A549 (cell line): ENCODE results near the gene ZNF618. TPM values are rescaled to one million over a fixed set of nuclear protein-coding genes. Genes with fewer than 3 reads are reported as not detected.
A peak's percentile ranks its signal among the peaks of the same experiment; 100 is the strongest.

Experiments
- ATAC-seq, 2 experiments: fragments of 200-7000 bp in 1 of 2; fragments of >200 bp in 1 of 2; cut with Nextera tagmentation in 1 of 2; cut with Tn5 transposase in 1 of 2; 3 replicates each; pipeline versions ENCODE4 v1.8.0 to v1.9.1; 2018 to 2020; ENCODE audit warnings: mild to moderate bottlenecking in 1 of 2, moderate library complexity in 1 of 2
- CTCF ChIA-PET: fragments of 300-600 bp; sonication (Branson Sonifier 250); formaldehyde crosslinking; extraction: SDS; loops from one replicate; lab custom pipeline; 2021; ENCODE audit warnings: antibody characterized with exemption, inconsistent platforms; lab: Yijun Ruan, JAX
- POLR2A ChIA-PET: fragments of 350-600 bp; formaldehyde crosslinking; extraction: SDS; loops from one replicate; lab custom pipeline; 2021; ENCODE audit warnings: antibody characterized with exemption, inconsistent platforms; lab: Yijun Ruan, JAX
- DNase-seq, 2 experiments: peaks; one replicate each; pipeline versions ENCODE4 v3.0.0 to v3.0.0-alpha.2; 2011 to 2016; ENCODE audit warnings: low read depth in 1 of 2, low spot score in 1 of 2
- FAIRE-seq: peaks from 2 replicates; lab custom pipeline; 2011; peaks lifted over from hg19 to GRCh38; lab: Jason Lieb, UNC
- H3K27ac ChIP-seq, 2 experiments: fragments of >200 bp; sonication (Bioruptor Twin); formaldehyde crosslinking; 3 replicates each; pipeline ENCODE4 v1.5.1; 2016 to 2017
- H3K4me1 ChIP-seq: fragments of >200 bp; sonication (Bioruptor Twin); formaldehyde crosslinking; 3 replicates; pipeline ENCODE4 v1.6.1; 2016
- H3K4me2 ChIP-seq: fragments of >200 bp; sonication (Bioruptor Twin); formaldehyde crosslinking; 3 replicates; pipeline ENCODE4 v1.6.1; 2016
- H3K4me3 ChIP-seq: fragments of >200 bp; sonication (Bioruptor Twin); formaldehyde crosslinking; 3 replicates; pipeline ENCODE4 v1.5.1; 2016
- H3K9me3 ChIP-seq: fragments of >200 bp; sonication (Bioruptor Twin); formaldehyde crosslinking; 3 replicates; pipeline ENCODE4 v1.6.1; 2016
- CBX2 ChIP-seq: fragments of 200-600 bp; sonication (generic); IDR thresholded peaks from 2 replicates; pipeline ENCODE4 v1.6.1; 2016; ENCODE audit warnings: low read depth, mild to moderate bottlenecking, borderline replicate concordance
- CEBPB ChIP-seq, 2 experiments: fragments of >200 bp in 1 of 2; sonication (Bioruptor Twin) in 1 of 2; formaldehyde crosslinking in 1 of 2; IDR thresholded peaks; 2 replicates each; pipeline ENCODE4 v1.6.1; 2012 to 2016
- CHD2 ChIP-seq: fragments of 150-350 bp; IDR thresholded peaks from 2 replicates; pipeline ENCODE4 v1.6.1; 2014; ENCODE audit warnings: low read length; ENCODE audit not compliant: partially characterized antibody
- EHMT2 ChIP-seq: fragments of 200-600 bp; sonication (generic); IDR thresholded peaks from 2 replicates; pipeline ENCODE4 v1.6.1; 2016; ENCODE audit warnings: antibody characterized with exemption, low read depth, mild to moderate bottlenecking, moderate library complexity
- ESRRA ChIP-seq: fragments of 150-350 bp; IDR thresholded peaks from 2 replicates; pipeline ENCODE4 v1.6.1; 2014; ENCODE audit warnings: mild to moderate bottlenecking, low read length, borderline replicate concordance
- FOSL2 ChIP-seq, 2 experiments: fragments of 450-650 bp in 1 of 2; fragments of >200 bp in 1 of 2; sonication (Bioruptor Twin) in 1 of 2; formaldehyde crosslinking; IDR thresholded peaks; 2 replicates each; pipeline versions ENCODE4 v1.5.0 to v1.6.1; 2016 to 2020; ENCODE audit warnings: mild to moderate bottlenecking in 1 of 2, moderate library complexity in 1 of 2
- GATA3 ChIP-seq: IDR thresholded peaks from 2 replicates; pipeline ENCODE4 v1.6.1; 2012; ENCODE audit warnings: borderline replicate concordance
- HOXB13 ChIP-seq: fragments of 250-450 bp; sonication (Bioruptor Pico); IDR thresholded peaks from 2 replicates; pipeline ENCODE4 v1.5.0; 2020; ENCODE audit warnings: low read depth, mild to moderate bottlenecking, moderate library complexity
- KDM5A ChIP-seq: fragments of 200-600 bp; sonication (generic); IDR thresholded peaks from 2 replicates; pipeline ENCODE4 v1.6.1; 2016; ENCODE audit warnings: antibody characterized with exemption, mild to moderate bottlenecking
- MAFK ChIP-seq: fragments of 450-650 bp; IDR thresholded peaks from 2 replicates; pipeline ENCODE4 v1.6.1; 2014; ENCODE audit not compliant: partially characterized antibody
- POLR2AphosphoS2 ChIP-seq: conservative IDR thresholded peaks from 2 replicates; pipeline ENCODE4 v1.6.1; 2012; ENCODE audit warnings: low read length, improper control_type of control experiment, inconsistent platforms
- TP53 ChIP-seq: fragments of 250-450 bp; sonication (Bioruptor Pico); IDR thresholded peaks from 2 replicates; pipeline ENCODE4 v1.5.0; 2021; ENCODE audit warnings: mild to moderate bottlenecking, moderate library complexity
- ZNF302 ChIP-seq: fragments of 250-450 bp; sonication (Bioruptor Pico); IDR thresholded peaks from 2 replicates; pipeline ENCODE4 v1.9.0; 2021; ENCODE audit warnings: inconsistent platforms, mild to moderate bottlenecking, moderate library complexity
- WGBS: methylation state at CpG from one replicate; pipeline ENCODE4 v1.1.6; 2017; ENCODE audit errors: missing lambda C conversion rate; 5-methylcytosine and 5-hydroxymethylcytosine counted together
- polyA plus RNA-seq, 4 experiments: library from polyadenylated mRNA; depleted of rRNA in 3 of 4; stranded (reverse); fragments of >200 nt; fragmentation: RNase III in 1 of 4; extraction: RNeasy Plus Mini Kit Qiagen cat#74134 plus additional on column Dnase treatment in 1 of 4; gene quantifications; 2 replicates in 3 of 4; 3 replicates in 1 of 4; pipeline ENCODE4 v1.2.3, GENCODE V29; 2011 to 2017
- TF ChIP-seq, protein P1 (sequence below): fragments of 150-350 bp; IDR thresholded peaks from 2 replicates; pipeline ENCODE4 v1.6.1; 2014; ENCODE audit warnings: low read depth, mild to moderate bottlenecking, low read length
- TF ChIP-seq, protein P2 (sequence below): fragments of 200-600 bp; sonication (generic); IDR thresholded peaks from 2 replicates; pipeline ENCODE4 v1.6.1; 2016; ENCODE audit warnings: antibody characterized with exemption, mild to moderate bottlenecking, moderate library complexity
- TF ChIP-seq, protein P3 (sequence below): fragments of 250-450 bp; sonication (Bioruptor Pico); IDR thresholded peaks from 2 replicates; pipeline ENCODE4 v1.5.0; 2020; ENCODE audit warnings: low read depth, mild to moderate bottlenecking, moderate library complexity
- TF ChIP-seq, protein P4 (sequence below): fragments of >200 bp; sonication (Bioruptor Twin); formaldehyde crosslinking; IDR thresholded peaks from 3 replicates; pipeline ENCODE4 v1.6.1; 2016
- TF ChIP-seq, protein P5 (sequence below): fragments of >200 bp; sonication (Bioruptor Twin); formaldehyde crosslinking; IDR thresholded peaks from 3 replicates; pipeline ENCODE4 v1.5.1; 2016
- TF ChIP-seq, protein P6 (sequence below): fragments of >200 bp; sonication (Bioruptor Twin); formaldehyde crosslinking; IDR thresholded peaks from 2 replicates; pipeline ENCODE4 v1.6.1; 2016

Gene ZNF618
- polyA plus RNA-seq, 2 of the 4 experiments (the other 2 are of a cell fraction) = 9.0 to 10.0 TPM

DNA sequence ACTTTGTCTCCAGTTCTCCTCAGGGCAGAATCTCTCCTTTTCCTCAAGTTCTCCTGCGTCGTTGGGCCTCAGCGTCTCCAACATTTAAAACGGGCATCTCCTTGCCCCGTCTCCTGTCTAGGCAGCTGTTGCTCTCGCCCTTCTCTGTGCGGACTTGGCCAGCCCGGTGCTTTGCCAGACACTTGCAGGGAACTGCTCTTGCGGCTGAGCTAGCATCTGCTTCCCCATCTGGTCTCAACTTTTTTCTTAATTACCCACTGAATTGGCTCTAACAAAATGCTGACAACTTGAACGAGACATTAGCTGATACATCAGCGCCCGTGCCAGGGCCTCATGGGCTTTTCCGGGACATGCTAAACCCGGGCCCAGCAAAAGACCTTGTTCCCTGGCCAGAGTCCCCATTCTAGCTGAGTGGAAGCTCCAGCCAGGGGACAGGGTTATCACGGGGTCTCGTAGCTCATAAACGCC is 25.1 kb downstream of the ZNF618 start:
- Histone ChIP-seq H3K4me1 (0 out of 3 replicates have a peak, but pooled peaks cover 3% of the 10 kb centered on the region), H3K9me3 (no peaks in the 10 kb centered on the region), H3K4me3 (no peak overlapping the region), H3K4me2 (no peak overlapping the region), H3K27ac (no peak overlapping the region)
- DNase-seq (no peak), ATAC-seq (no peak), FAIRE-seq (no peak)
- WGBS = 96% methylated on average over 17 of the region's 17 CpGs
- ChIA-PET POLR2A (no interaction called here), CTCF (interaction anchor here (1.6 kb wide), 1 partner anchor 10 kb away, joined by 4 read pairs; no protein-coding TSS in a partner anchor)
- TF ChIP-seq GATA3 (no peak), CHD2 (no peak), CEBPB (IDR thresholded peaks at IDR 0.05) (no peak), TP53 (CRISPR knock-in tag) (no peak), POLR2AphosphoS2 (no peak)

DNA sequence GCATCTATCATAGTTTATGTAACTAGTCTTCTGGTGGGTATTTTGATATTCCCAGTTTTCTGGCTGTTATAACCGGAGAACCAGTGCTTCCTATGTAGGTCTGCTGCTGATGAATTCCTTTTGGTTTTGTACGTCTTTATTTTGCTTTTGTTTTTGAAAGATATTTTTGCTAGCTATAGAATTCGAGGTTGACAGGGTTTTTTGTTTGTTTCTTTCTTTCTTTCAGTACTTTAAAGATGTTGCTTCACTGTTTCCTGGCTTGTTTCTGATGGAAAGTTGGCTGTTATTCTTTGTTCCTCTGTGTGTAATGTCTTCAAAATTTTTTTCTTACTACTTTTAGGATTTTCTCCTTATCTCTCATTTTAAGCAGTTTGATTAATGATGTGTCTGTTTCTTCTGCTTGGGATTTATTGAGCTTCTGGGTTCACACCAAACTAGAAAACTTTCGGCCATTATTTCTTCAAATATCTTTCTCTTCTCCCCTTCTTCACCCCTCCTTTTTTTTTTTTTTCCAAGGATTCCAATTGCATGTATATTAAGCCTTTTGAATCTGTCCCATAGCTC is 27.5 kb downstream of the ZNF618 start:
- no peaks in the 10 kb centered on the region for H3K4me1 ChIP-seq
- ChIA-PET CTCF (interaction anchor here (0.6 to 1.3 kb wide), 4 partner anchors 17 to 192 kb away, joined by 3 to 4 read pairs (median 4); no protein-coding TSS in a partner anchor), POLR2A (no interaction called here)
- WGBS = 75% methylated on average over 4 of the region's 4 CpGs
- no peak overlapping the region for H3K4me3 ChIP-seq
- DNase-seq (no peak), ATAC-seq (no peak), FAIRE-seq (peak; percentile 59)
- H3K27ac ChIP-seq = no peak overlapping the region
- TF ChIP-seq ZNF302 (CRISPR knock-in tag) (no peak), FOSL2 (IDR thresholded peaks at IDR 0.05) (no peak), FOSL2 (CRISPR knock-in tag; IDR thresholded peaks at IDR 0.05) (no peak), EHMT2 (no peak), ESRRA (no peak), TP53 (CRISPR knock-in tag) (no peak), MAFK (no peak), HOXB13 (CRISPR knock-in tag) (no peak), KDM5A (no peak), POLR2AphosphoS2 (no peak), GATA3 (no peak), CBX2 (no peak)
- TF ChIP-seq, protein P1, sequence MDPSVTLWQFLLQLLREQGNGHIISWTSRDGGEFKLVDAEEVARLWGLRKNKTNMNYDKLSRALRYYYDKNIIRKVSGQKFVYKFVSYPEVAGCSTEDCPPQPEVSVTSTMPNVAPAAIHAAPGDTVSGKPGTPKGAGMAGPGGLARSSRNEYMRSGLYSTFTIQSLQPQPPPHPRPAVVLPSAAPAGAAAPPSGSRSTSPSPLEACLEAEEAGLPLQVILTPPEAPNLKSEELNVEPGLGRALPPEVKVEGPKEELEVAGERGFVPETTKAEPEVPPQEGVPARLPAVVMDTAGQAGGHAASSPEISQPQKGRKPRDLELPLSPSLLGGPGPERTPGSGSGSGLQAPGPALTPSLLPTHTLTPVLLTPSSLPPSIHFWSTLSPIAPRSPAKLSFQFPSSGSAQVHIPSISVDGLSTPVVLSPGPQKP = no peak
- TF ChIP-seq, protein P2, sequence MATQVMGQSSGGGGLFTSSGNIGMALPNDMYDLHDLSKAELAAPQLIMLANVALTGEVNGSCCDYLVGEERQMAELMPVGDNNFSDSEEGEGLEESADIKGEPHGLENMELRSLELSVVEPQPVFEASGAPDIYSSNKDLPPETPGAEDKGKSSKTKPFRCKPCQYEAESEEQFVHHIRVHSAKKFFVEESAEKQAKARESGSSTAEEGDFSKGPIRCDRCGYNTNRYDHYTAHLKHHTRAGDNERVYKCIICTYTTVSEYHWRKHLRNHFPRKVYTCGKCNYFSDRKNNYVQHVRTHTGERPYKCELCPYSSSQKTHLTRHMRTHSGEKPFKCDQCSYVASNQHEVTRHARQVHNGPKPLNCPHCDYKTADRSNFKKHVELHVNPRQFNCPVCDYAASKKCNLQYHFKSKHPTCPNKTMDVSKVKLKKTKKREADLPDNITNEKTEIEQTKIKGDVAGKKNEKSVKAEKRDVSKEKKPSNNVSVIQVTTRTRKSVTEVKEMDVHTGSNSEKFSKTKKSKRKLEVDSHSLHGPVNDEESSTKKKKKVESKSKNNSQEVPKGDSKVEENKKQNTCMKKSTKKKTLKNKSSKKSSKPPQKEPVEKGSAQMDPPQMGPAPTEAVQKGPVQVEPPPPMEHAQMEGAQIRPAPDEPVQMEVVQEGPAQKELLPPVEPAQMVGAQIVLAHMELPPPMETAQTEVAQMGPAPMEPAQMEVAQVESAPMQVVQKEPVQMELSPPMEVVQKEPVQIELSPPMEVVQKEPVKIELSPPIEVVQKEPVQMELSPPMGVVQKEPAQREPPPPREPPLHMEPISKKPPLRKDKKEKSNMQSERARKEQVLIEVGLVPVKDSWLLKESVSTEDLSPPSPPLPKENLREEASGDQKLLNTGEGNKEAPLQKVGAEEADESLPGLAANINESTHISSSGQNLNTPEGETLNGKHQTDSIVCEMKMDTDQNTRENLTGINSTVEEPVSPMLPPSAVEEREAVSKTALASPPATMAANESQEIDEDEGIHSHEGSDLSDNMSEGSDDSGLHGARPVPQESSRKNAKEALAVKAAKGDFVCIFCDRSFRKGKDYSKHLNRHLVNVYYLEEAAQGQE = no peak
- TF ChIP-seq, protein P3, sequence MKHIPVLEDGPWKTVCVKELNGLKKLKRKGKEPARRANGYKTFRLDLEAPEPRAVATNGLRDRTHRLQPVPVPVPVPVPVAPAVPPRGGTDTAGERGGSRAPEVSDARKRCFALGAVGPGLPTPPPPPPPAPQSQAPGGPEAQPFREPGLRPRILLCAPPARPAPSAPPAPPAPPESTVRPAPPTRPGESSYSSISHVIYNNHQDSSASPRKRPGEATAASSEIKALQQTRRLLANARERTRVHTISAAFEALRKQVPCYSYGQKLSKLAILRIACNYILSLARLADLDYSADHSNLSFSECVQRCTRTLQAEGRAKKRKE (CRISPR knock-in tag) = no peak
- TF ChIP-seq, protein P4, sequence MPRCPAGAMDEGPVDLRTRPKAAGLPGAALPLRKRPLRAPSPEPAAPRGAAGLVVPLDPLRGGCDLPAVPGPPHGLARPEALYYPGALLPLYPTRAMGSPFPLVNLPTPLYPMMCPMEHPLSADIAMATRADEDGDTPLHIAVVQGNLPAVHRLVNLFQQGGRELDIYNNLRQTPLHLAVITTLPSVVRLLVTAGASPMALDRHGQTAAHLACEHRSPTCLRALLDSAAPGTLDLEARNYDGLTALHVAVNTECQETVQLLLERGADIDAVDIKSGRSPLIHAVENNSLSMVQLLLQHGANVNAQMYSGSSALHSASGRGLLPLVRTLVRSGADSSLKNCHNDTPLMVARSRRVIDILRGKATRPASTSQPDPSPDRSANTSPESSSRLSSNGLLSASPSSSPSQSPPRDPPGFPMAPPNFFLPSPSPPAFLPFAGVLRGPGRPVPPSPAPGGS = no peak
- TF ChIP-seq, protein P5, sequence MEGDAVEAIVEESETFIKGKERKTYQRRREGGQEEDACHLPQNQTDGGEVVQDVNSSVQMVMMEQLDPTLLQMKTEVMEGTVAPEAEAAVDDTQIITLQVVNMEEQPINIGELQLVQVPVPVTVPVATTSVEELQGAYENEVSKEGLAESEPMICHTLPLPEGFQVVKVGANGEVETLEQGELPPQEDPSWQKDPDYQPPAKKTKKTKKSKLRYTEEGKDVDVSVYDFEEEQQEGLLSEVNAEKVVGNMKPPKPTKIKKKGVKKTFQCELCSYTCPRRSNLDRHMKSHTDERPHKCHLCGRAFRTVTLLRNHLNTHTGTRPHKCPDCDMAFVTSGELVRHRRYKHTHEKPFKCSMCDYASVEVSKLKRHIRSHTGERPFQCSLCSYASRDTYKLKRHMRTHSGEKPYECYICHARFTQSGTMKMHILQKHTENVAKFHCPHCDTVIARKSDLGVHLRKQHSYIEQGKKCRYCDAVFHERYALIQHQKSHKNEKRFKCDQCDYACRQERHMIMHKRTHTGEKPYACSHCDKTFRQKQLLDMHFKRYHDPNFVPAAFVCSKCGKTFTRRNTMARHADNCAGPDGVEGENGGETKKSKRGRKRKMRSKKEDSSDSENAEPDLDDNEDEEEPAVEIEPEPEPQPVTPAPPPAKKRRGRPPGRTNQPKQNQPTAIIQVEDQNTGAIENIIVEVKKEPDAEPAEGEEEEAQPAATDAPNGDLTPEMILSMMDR = no peak
- TF ChIP-seq, protein P6, sequence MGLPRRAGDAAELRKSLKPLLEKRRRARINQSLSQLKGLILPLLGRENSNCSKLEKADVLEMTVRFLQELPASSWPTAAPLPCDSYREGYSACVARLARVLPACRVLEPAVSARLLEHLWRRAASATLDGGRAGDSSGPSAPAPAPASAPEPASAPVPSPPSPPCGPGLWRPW = no peak
- no peak overlapping the region for H3K4me2 ChIP-seq
- H3K9me3 ChIP-seq = no peaks in the 10 kb centered on the region
